Urinary bladder (tissue), 4 donors: ENCODE measurements around the gene SACM1L. TPM values are rescaled to one million over a fixed set of nuclear protein-coding genes. Genes with fewer than 3 reads are reported as not detected.
"Not testable (repeated sequence)": the region's sequence is repeated elsewhere in the genome, so short reads cannot be mapped to it uniquely, and the experiment has no call there.

Experiments
- DNase-seq: peaks from one replicate; pipeline ENCODE4 v3.0.0-alpha.2; 2015; ENCODE audit errors: extremely low spot score
- H3K27ac ChIP-seq: one replicate; pipeline ENCODE4 v1.5.1; 2013; ENCODE audit warnings: low read depth, mild to moderate bottlenecking, moderate library complexity
- H3K36me3 ChIP-seq: one replicate; pipeline ENCODE4 v1.6.1; 2013; ENCODE audit warnings: mild to moderate bottlenecking, moderate library complexity; ENCODE audit not compliant: insufficient read depth
- H3K4me1 ChIP-seq: one replicate; pipeline ENCODE4 v1.6.1; 2013; ENCODE audit warnings: mild to moderate bottlenecking, moderate library complexity; ENCODE audit not compliant: insufficient read depth
- H3K4me3 ChIP-seq: one replicate; pipeline ENCODE4 v1.5.1; 2013; ENCODE audit warnings: low read depth, low read length
- WGBS: extraction: QIAGEN DNeasy Blood & Tissue Kit; methylation state at CpG from one replicate; pipeline ENCODE4 v1.1.7; 2013; 5-methylcytosine and 5-hydroxymethylcytosine counted together
- polyA plus RNA-seq: library from polyadenylated mRNA; stranded (reverse); fragments of 200-250 nt; gene quantifications from one replicate; pipeline ENCODE4 v1.2.3, GENCODE V29; 2013
- total RNA-seq: library from RNA; depleted of rRNA; stranded (reverse); fragments of >200 nt; gene quantifications from one replicate; pipeline ENCODE4 v1.2.3, GENCODE V29; 2014
- donor health status: healthy with polysubstance abuse.
- donor health status: healthy.

Gene SACM1L
- total and polyA plus RNA-seq, 2 donors = 23.4 to 77.9 TPM

DNA sequence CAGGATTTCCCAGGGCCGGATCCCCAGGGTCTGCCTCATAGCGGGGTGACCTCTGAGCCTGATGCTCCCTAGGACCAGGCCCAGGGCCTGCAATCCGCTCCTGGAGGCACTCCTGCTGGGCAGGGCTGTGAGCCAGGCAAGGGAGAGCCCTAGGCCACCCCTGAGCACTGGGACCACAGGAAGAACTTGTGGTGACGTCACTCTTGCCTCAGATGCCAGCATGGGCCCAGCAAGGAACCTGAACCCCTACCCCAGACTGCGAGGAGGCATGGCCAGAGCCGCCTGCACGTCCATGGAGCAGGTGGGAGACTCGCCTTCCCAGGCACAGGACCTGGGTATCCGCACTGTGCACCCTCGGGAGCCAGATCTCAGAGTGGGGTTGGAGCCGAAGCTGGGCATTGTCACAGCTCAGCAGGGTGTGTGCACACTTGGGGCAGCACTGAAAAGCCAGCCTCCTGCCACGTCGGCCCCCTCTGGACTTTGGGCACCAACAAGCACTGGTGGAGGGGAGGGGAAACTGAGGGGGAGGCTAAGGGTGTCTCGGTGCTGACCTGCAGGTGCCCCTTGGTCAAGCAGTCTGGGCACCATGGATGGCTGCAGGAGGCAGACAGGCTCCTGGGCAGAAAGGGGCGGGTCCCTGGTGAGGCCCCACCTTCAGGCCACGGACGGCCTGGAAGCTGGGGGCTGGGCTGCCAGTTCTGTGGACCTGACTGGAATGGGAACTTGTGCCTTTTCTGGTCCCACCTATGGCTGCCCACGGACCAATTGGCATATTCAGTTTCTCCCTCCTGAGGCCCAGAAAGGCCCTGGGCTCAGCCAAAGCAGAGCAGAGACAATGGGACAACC is 57.8 kb downstream of the SACM1L start:
- 88% methylated on average over 18 of the region's 18 CpGs for WGBS
- no peaks in the 10 kb centered on the region for H3K4me1 ChIP-seq
- H3K36me3 ChIP-seq = peaks cover 1% of the 10 kb centered on the region
- no peak overlapping the region for H3K4me3 ChIP-seq
- H3K27ac ChIP-seq = no peak overlapping the region
- DNase-seq = no peak

DNA sequence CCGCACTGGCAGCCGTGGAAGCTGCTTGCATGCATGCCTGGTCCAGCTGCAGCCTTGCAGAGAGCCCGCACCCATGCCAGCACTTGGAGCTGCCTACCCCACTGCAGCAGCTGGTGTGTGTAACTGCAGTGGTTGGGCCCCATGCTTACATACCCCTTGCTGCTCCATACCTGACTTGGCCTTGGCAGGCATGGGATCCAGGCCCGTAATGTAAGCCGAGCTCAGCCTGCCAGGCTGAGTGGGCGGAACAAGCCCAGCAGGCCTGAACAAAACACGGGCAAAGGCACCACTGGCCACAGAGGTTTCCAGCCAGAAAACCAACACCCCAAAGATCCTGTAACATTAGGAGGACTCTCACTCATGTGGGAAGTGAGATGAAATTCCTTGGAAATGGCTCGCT is 58.9 kb downstream of the SACM1L start:
- no peaks in the 10 kb centered on the region for H3K4me1 ChIP-seq
- no peaks in the 10 kb centered on the region for H3K36me3 ChIP-seq
- H3K4me3 ChIP-seq = no peak overlapping the region
- H3K27ac ChIP-seq = no peak overlapping the region
- DNase-seq = no peak
- WGBS = 85% methylated on average over 8 of the region's 8 CpGs

DNA sequence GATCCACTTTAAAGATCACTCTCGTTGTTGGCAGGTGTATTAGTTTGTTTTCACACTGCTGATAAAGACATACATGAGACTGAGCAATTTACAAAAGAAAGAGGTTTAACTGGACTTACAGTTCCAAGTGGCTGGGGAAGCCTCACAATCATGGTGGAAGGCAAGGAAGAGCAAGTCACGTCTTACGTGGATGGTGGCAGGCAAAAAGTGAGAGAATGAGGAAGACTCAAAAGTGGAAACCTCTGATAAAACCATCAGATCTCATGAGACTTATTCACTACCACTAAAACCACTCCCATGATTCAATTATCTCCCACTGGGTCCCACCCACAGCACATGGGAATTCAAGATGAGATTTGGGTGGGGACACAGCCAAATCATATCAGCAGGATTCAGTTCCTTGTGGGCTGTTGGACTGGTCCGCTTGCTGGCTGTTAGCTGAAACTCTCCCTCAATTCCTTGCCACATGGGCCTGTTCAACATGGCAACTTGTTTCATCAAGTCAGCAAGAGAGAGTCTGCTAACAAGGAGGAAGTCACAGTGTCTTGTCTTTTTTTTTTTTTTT is 59.9 kb downstream of the SACM1L start:
- DNase-seq, H3K36me3 ChIP-seq, H3K4me3 ChIP-seq, H3K4me1 ChIP-seq, H3K27ac ChIP-seq: not testable (repeated sequence)
- WGBS = 90% methylated on average over 4 of the region's 4 CpGs

DNA sequence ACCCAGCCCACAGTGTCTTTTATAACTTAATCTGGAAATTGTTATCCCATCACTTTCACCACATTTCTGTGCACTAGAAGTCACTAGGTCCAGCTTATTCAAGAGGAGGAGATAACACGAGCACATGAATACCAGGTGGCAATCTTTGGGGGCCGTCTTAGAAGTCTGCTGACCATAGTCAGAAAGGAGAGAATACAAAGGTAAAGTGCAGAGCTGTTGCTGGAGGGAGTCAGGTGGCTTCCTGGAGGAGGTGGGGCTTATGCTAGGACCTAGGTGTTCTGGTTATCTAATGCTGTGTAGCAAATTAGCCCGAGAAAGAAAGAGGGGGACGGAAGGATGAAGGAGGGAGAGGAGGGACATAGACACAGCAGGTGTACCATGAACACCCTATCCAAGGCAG is 60.7 kb downstream of the SACM1L start:
- Histone ChIP-seq H3K27ac (no peak overlapping the region), H3K36me3 (no peaks in the 10 kb centered on the region), H3K4me1 (no peaks in the 10 kb centered on the region), H3K4me3 (no peak overlapping the region)
- DNase-seq = no peak
- WGBS = 85% methylated on average over 4 of the region's 4 CpGs

DNA sequence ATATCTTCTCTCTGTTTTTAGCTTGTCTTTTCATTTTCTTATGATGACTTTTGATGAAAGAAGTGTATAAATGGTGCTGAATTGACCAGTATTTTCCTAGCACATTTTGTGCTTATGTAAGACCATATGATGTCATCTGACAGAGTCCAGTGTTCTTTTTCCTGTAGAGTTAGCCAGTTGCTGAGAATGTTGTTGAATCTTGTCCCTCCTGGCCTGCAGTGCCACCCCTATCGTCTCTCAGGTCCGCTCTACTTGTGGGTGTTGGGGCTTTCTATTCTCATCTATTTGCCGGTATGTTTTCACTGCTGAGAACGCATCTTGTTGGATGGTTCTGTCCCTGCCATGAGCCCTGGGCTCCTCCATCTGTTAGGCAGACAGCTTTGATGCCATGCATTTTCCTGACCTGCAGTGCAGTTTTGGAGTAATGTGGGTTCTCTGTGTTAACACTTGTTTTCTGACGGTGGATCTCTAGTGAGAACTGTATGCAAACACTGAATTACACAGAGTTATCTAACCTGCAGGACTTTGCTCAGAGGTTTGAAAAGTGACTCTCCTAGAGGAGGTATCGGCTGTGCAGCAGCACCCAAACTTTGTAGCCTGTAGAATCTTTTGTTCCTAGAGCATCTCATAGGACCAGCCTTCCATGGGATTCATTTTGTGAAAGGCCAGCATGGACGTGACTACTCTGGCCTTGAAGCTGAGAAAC is 62.5 kb downstream of the SACM1L start:
- Histone ChIP-seq H3K36me3 (no peaks in the 10 kb centered on the region), H3K4me1 (no peaks in the 10 kb centered on the region), H3K27ac (no peak overlapping the region), H3K4me3 (no peak overlapping the region)
- no peak for DNase-seq
- WGBS = 91% methylated on average over 7 of the region's 7 CpGs

DNA sequence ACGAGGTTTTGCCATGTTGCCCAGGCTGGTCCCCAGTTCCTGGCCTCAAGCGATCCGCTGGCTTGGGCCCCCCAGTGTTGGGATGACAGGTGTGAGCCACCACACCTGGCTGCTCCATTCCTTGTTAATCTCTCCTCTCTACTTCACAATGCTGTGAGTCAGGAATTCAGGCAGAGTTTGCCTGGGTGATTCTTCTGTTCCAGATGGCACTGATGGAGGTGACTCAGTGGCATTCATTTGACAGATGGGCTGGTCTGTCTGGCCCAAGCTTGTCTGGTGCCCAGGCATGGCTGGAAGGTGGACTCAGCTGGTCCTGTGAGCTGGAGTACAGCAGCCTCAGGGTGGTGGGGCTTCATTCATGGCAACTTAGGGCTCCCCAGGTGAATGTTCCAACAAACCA is 63.9 kb downstream of the SACM1L start:
- H3K27ac ChIP-seq = no peak overlapping the region
- no peak for DNase-seq
- H3K4me1 ChIP-seq = no peaks in the 10 kb centered on the region
- WGBS = 91% methylated on average over 3 of the region's 3 CpGs
- H3K36me3 ChIP-seq = no peaks in the 10 kb centered on the region
- no peak overlapping the region for H3K4me3 ChIP-seq

DNA sequence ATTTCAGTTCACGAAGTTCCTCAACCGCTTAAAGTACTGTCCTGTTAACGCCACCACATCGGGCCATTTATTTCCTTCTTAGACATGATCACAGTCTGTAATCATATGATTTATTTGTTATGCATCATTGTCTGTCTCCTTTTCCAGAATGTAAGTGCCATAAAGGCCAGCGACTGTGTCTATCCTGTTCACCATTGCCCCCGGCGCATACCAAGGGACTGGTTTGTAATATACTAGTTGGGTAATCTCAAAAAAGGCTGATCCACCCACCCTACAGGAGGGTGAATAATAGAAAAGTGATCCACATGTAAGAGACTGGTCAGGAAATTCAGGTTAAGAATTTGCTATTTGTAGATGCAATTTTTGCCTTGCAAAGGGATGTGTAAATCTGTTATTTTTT is 65.3 kb downstream of the SACM1L start:
- Histone ChIP-seq H3K4me3 (no peak overlapping the region), H3K27ac (no peak overlapping the region), H3K4me1 (no peaks in the 10 kb centered on the region), H3K36me3 (no peaks in the 10 kb centered on the region)
- WGBS = 97% methylated on average over 7 of the region's 7 CpGs
- DNase-seq = no peak

DNA sequence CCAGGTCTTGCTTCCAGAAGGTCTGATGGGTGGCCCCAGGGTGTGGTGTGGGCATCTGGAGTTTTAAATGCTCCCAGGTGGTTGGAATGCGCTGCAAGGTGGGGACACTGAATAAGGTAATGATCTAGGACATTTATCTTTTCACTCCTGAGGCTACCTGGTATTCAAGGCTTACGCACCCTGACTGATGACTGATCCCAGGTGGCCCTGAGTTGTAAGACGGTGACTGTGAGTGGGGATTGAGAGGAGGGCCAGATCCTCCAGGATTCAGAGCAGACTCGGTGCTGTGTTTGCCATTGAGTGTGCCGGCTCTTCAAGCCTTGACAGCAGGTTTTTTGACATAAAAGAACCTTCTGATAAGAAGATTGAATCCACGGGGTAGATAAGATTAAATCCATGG is 66.9 kb downstream of the SACM1L start:
- no peaks in the 10 kb centered on the region for H3K4me1 ChIP-seq

DNA sequence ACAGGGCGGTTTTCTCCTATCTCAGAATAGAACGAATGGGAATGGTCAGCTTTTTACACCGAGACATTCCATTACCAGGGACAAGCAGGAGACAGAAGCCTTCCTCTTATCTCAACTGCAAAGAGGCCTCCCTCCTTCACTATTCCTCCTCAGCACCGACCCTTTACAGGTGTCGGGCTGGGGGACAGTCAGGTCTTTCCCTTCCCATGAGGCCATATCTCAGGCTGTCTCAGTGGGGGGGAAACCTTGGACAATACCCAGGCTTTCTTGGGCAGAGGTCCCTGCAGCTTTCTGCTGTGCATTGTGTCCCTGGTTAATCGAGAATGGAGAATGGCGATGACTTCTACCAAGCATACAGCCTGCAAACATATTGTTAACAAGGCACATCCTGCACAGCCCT is 67.9 kb downstream of the SACM1L start:
- H3K4me1 ChIP-seq, H3K4me3 ChIP-seq, H3K27ac ChIP-seq, DNase-seq, H3K36me3 ChIP-seq: not testable (repeated sequence)
- whole genome bisulfite sequencing = 49% methylated on average over 7 of the region's 7 CpGs

More for the DNA sequence above, 66.9 kb downstream of the SACM1L start:
- Histone ChIP-seq H3K36me3 (no peaks in the 10 kb centered on the region), H3K27ac (no peak overlapping the region), H3K4me3 (no peak overlapping the region)
- DNase-seq = no peak
- 78% methylated on average over 6 of the region's 6 CpGs for WGBS

DNA sequence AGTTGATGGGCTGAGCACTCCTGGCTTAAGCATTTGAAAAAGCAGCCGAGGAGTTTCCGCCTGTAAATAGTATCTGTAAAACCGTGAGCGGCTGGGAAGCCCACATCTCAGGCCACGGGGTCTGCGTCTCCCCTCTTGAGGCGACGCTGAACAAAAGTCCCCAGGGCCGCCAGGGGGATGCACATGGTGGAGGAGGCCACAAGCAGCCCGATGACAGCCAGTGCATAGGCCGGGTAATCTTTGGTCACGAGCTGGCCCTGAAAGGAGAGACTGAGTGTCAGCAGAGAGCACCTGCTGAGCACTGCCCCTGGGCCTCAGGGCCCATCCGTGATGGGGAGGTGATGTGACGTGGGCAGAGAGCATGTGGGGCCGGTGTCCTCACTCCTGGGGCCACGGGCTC is 69.7 kb downstream of the SACM1L start:
- DNase-seq = no peak
- H3K36me3 ChIP-seq = no peaks in the 10 kb centered on the region
- H3K4me1 ChIP-seq = no peaks in the 10 kb centered on the region
- H3K4me3 ChIP-seq = no peak overlapping the region
- no peak overlapping the region for H3K27ac ChIP-seq
- 75% methylated on average over 16 of the region's 16 CpGs for WGBS

DNA sequence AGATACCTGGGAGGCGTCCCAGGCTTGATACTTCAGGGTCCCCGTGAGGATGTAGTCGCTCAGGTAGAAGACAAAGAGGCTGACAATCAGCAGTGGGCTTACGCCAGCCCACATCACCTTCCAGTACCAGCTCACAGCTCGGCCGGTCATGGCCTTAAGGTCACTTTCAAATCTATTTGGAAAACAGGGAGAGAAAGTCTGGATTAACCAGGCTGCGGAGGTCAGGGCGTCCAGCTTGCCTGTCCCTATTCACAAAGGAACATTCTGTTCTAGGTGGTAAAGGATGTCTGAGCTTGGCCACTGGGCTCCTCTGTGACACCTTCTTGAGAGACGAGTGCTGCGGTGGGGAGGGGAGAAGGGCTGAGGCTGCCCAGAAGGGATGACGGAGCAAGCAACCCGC is 70.7 kb downstream of the SACM1L start:
- no peak overlapping the region for H3K27ac ChIP-seq
- no peaks in the 10 kb centered on the region for H3K36me3 ChIP-seq
- DNase-seq = no peak
- WGBS = 85% methylated on average over 12 of the region's 12 CpGs
- H3K4me1 ChIP-seq = no peaks in the 10 kb centered on the region
- no peak overlapping the region for H3K4me3 ChIP-seq

DNA sequence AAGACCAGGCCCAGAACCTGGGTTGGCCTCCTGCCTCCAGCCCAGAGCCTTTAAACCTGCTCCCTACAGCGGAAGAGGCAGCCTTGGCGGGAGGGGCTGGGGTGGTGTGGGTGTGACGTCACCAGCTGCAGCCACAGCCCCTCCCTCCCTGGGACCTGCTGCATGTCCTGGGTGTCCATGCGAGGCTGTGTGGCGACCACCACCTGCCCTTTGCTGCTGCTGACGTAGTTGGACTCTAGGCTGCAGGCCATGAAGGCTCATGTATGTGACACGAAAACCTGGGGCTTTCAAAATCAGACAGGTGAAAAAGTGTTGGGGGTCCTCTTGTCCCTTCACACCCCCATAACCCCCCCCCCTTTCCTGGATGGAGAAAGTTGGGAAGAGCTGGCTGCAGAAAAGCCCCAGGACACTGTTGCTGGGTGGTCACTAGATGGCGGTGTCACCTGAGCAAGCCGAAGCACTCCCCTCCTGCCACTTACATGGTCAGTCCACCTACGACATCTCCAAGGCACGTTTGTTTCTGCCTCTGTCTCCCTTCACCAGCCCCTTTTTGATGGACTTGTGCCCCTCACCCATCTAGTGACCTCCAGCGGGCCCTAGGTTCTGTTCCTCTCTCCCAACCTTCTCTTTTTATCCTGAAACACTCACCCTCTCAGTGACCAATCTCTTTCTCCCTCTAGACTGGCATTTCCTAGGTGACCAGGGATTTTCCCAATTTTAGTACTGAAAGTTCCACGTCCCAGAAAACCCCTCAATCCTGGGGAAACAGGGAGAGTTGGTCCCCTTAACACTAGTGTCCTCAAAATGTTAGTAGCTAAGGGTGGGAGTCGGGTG is 71.9 kb downstream of the SACM1L start:
- Histone ChIP-seq H3K27ac (no peak overlapping the region), H3K4me1 (no peaks in the 10 kb centered on the region), H3K4me3 (no peak overlapping the region), H3K36me3 (no peaks in the 10 kb centered on the region)
- DNase-seq = no peak
- 34% methylated on average over 14 of the region's 14 CpGs for WGBS

DNA sequence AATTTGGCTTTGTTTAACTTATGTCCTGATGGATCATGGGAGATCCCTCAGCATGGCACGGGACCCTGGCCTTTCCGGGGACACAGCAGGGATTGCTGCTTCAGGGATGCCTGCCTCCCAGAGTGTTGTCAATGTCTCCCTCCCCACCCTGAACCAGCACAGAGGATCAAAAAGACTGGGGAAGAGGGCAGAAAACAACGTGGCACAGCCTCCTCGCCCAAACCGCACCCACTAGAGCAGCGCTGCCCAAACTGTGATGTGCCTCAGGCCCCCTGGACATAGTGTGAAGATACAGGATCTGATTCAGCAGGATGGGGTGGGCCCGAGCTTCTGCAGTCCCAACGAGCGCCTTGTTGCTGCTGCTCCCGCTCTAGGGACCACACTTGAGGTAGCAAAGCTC is 72.6 kb downstream of the SACM1L start:
- no peaks in the 10 kb centered on the region for H3K36me3 ChIP-seq
- no peaks in the 10 kb centered on the region for H3K4me1 ChIP-seq
- no peak overlapping the region for H3K27ac ChIP-seq
- DNase-seq = no peak
- no peak overlapping the region for H3K4me3 ChIP-seq
- WGBS = 87% methylated on average over 10 of the region's 10 CpGs
